ENCODE data around the gene FSIP1.

DNA sequence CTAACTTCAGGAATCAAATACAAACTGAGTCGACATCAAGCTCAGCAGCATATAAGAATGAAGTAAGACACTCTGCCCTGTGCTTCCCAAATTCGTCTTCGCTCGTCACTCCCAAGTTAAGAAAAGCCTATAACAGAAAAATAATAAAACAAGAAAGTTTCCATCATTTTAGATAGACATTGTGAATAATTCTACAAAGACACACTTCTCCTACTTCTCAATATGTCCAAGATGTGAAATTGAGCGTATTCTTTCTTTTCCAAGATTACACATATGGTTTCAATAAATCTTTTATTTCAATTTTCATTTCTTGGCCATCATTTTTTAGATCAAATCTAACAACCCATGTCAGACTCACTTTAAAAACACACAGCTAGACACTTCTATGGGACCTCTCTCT, 85.1 kb downstream of the FSIP1 start:
- TF ChIP-seq CTCF (IDR thresholded peaks at IDR 0.05) (no peak), EP300 (IDR thresholded peaks at IDR 0.05) (no peak), POLR2AphosphoS5 (IDR thresholded peaks at IDR 0.05) (no peak)

Data from sigmoid colon (tissue), 4 donors.